Tibial nerve (tissue), 4 donors: ENCODE measurements around the gene GPRIN3. TPM values are rescaled to one million over a fixed set of nuclear protein-coding genes. Genes with fewer than 3 reads are reported as not detected.

ENCODE experiments used
- DNase-seq, 2 donors: peaks; one replicate each; pipeline ENCODE4 v3.0.0-alpha.2; 2019; ENCODE audit warnings: low spot score in 2 of 2
- H3K27ac ChIP-seq, 4 donors: fragments of 200-600 bp; sonication (generic) in 3 of 4; one replicate each; pipeline ENCODE4 v1.5.1; 2017 to 2019; ENCODE audit warnings: mild to moderate bottlenecking in 1 of 4
- H3K27me3 ChIP-seq, 2 donors: fragments of 200-600 bp; sonication (generic) in 1 of 2; one replicate each; pipeline versions ENCODE4 v1.5.1 to v1.6.0; 2017 to 2019
- H3K36me3 ChIP-seq, 3 donors: fragments of 200-600 bp; sonication (generic); one replicate each; pipeline ENCODE4 v1.5.1; 2018 to 2019
- H3K4me1 ChIP-seq, 4 donors: fragments of 200-600 bp; sonication (generic) in 3 of 4; one replicate each; pipeline ENCODE4 v1.5.1; 2017 to 2019
- H3K4me3 ChIP-seq, 4 donors: fragments of 200-600 bp; sonication (generic) in 3 of 4; one replicate each; pipeline ENCODE4 v1.5.1; 2017 to 2019; ENCODE audit warnings: mild to moderate bottlenecking in 1 of 4, moderate library complexity in 1 of 4
- H3K9me3 ChIP-seq, 4 donors: fragments of 200-600 bp; sonication (generic) in 3 of 4; one replicate each; pipeline ENCODE4 v1.5.1; 2017 to 2019
- EP300 ChIP-seq, 2 donors: sonication (generic); formaldehyde crosslinking; IDR thresholded peaks; one replicate each; pipeline ENCODE4 v1.6.1; 2017; ENCODE audit warnings: antibody characterized with exemption in 2 of 2, mild to moderate bottlenecking in 1 of 2
- POLR2A ChIP-seq, 2 donors: fragments of 450-650 bp; IDR thresholded peaks; one replicate each; pipeline ENCODE4 v1.6.1; 2017; ENCODE audit warnings: antibody characterized with exemption in 2 of 2, mild to moderate bottlenecking in 2 of 2, moderate library complexity in 2 of 2
- WGBS, 2 donors: methylation state at CpG; one replicate each; pipeline ENCODE4 v1.1.5; 2018; 5-methylcytosine and 5-hydroxymethylcytosine counted together
- total RNA-seq, 4 donors: library from RNA; depleted of rRNA; stranded (reverse); fragments of >200 nt; gene quantifications; one replicate each; pipeline ENCODE4 v1.1.0, GENCODE V29; 2016
- TF ChIP-seq, protein P1 (sequence below), 5 experiments: fragments of 200-600 bp in 3 of 5; fragments of 450-650 bp in 2 of 5; sonication (generic) in 3 of 5; IDR thresholded peaks; one replicate each; pipeline ENCODE4 v1.5.1; 2016 to 2019; ENCODE audit warnings: antibody characterized with exemption in 5 of 5, mild to moderate bottlenecking in 3 of 5, moderate library complexity in 2 of 5

Gene GPRIN3
- 1 to 10 TPM; 2.3 to 5.2 (median 4.6) TPM for total RNA-seq

DNA sequence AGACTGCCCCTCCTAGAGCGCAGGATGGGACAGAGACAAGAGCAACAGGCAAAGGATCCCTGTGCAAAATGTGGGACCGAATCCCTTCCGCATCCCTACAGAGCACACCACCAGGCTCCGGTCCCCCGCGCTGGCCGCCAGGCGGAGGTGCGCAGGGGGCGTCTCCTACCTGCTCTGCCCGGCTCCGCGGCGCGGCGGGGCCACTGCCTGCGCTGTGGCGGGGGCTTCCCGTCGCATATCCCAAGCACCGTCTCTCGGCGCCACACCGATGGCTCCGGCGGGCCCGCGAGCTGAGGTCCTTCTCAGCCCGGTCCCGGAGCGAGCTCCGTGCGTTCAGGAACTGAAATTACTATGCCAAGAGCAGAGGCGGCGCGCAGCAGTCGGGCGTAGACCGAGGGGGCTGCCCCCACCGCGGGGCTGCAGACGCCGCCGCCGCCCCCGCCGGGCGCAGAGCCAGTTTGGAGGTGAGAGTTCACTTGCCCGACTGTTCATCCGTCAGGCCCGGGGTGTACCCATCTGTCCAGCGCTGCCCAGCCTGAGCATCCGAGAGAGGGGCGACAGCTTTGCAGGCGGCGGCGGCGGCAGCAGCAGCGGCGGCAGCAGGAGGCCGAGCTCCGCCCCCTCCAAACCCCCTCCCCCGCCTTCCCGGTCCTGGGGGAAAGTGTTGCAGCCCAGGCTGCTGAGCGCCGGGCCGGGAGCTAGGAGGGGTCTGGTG lies at the start of gene GPRIN3:
Gene GPRIN3 (minus strand): TSS at position 355 of the 715 bp plus-strand sequence. CDS start 57,690 bp downstream, outside the sequence.
- peak within 1 kb of the TSS in 3 of 4 donors; percentile 47 to 77 (median 74) for H3K27ac ChIP-seq
- H3K9me3 ChIP-seq: no peaks in the 10 kb centered on the region
- peak in 1 of 2 donors; percentile 16 for DNase-seq
- H3K4me3 ChIP-seq: peak within 1 kb of the TSS; percentile 34 to 80 (median 60)
- H3K36me3 ChIP-seq: no peaks in the 10 kb centered on the region
- peaks cover 0 to 14% (median 9%) of the 10 kb centered on the region in 4 donors for H3K4me1 ChIP-seq
- 2% methylated on average over 29 to 32 of the region's 67 CpGs for WGBS, 2 donors
- TF ChIP-seq POLR2A (IDR thresholded peaks at IDR 0.05): peak in 1 of 2 donors; percentile 19
- TF ChIP-seq EP300 (IDR thresholded peaks at IDR 0.05): no peak
- H3K27me3 ChIP-seq: no peaks in the 10 kb centered on the region

DNA sequence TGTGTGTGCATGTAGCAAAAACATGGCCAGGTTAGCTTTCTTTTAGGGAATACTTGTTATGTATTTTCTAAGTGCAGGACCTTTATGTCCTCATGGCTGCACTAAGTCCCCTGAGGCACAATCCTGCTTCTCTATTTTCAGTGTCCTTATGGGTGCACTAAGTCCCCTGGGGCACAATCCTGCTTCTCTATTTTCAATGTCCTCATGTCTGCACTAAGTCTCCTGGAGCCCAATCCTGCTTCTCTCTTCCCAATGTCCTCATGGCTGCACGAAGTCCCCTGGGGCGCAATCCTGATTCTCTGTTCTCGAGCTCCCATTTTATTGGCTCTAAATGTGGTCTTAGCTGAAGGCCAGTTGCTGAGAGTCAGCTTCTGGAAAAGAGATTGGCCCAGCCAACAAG lies 49.7 kb upstream of the GPRIN3 start:
- no peak for DNase-seq
- 87 to 91% methylated on average over 3 of the region's 3 CpGs for WGBS, 2 donors
- H3K4me3 ChIP-seq: no peak overlapping the region

DNA sequence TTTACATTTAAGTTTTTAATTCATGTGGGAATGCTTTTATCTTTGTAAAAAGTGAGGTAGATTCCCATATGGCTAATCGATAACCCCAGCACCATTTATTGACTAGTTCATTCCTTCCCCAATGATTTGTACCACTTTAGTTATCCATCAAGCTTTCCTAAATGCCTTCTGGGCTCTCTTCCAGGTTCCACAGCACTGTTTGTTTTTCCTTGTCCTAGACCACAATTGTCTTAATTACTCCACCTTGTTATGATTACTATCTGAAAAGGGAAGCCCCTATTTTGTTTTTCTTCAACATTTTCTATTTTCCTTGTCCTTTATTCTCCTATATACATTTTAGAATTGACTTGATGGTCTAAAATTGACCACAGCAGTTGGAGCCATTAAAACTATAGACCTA lies 48.5 kb upstream of the GPRIN3 start:
- H3K27ac ChIP-seq: no peak overlapping the region
- no peaks in the 10 kb centered on the region for H3K36me3 ChIP-seq
- H3K9me3 ChIP-seq: no peaks in the 10 kb centered on the region
- 64% methylated on average over 1 of the region's 1 CpG for WGBS, 2 donors
- H3K4me3 ChIP-seq: no peak overlapping the region
- DNase-seq: no peak
- no peaks in the 10 kb centered on the region for H3K4me1 ChIP-seq
- TF ChIP-seq POLR2A (IDR thresholded peaks at IDR 0.05): no peak
- TF ChIP-seq, protein P1, sequence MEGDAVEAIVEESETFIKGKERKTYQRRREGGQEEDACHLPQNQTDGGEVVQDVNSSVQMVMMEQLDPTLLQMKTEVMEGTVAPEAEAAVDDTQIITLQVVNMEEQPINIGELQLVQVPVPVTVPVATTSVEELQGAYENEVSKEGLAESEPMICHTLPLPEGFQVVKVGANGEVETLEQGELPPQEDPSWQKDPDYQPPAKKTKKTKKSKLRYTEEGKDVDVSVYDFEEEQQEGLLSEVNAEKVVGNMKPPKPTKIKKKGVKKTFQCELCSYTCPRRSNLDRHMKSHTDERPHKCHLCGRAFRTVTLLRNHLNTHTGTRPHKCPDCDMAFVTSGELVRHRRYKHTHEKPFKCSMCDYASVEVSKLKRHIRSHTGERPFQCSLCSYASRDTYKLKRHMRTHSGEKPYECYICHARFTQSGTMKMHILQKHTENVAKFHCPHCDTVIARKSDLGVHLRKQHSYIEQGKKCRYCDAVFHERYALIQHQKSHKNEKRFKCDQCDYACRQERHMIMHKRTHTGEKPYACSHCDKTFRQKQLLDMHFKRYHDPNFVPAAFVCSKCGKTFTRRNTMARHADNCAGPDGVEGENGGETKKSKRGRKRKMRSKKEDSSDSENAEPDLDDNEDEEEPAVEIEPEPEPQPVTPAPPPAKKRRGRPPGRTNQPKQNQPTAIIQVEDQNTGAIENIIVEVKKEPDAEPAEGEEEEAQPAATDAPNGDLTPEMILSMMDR (IDR thresholded peaks at IDR 0.05): no peak
- TF ChIP-seq EP300 (IDR thresholded peaks at IDR 0.05): no peak
- no peaks in the 10 kb centered on the region for H3K27me3 ChIP-seq

More for the DNA sequence above, 49.7 kb upstream of the GPRIN3 start:
- TF ChIP-seq EP300 (IDR thresholded peaks at IDR 0.05) (no peak), POLR2A (IDR thresholded peaks at IDR 0.05) (no peak)
- TF ChIP-seq, protein P1 (IDR thresholded peaks at IDR 0.05): no peak
- Histone ChIP-seq H3K36me3 (no peaks in the 10 kb centered on the region), H3K4me1 (no peaks in the 10 kb centered on the region), H3K9me3 (no peaks in the 10 kb centered on the region), H3K27me3 (no peaks in the 10 kb centered on the region), H3K27ac (no peak overlapping the region)

DNA sequence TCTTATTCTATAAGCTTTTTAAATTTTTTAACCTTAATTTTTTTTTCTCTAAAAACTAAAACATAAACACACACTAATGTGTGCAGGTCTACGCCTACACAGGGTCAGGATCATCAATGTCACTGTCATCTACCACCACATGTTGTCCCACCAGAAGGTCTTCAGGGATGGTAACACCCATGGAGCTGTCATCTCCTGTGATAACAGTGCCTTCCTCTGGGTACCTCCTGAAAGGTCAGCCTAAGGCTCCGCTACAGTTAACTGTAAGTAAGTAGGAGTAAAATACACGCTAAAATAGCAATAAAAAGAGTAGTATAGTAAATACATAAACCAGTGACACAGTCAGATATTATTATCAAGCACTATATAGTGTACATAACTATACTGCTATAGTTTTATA lies 45.9 kb upstream of the GPRIN3 start:
- Histone ChIP-seq H3K9me3 (peaks cover 0 to 9% (median 0%) of the 10 kb centered on the region in 4 donors), H3K27me3 (no peaks in the 10 kb centered on the region), H3K4me3 (no peak overlapping the region), H3K4me1 (no peaks in the 10 kb centered on the region), H3K36me3 (no peaks in the 10 kb centered on the region), H3K27ac (no peak overlapping the region)
- WGBS, 2 donors: 93 to 94% methylated on average over 3 of the region's 3 CpGs
- TF ChIP-seq EP300 (IDR thresholded peaks at IDR 0.05): no peak
- TF ChIP-seq, protein P1 (IDR thresholded peaks at IDR 0.05): no peak
- TF ChIP-seq POLR2A (IDR thresholded peaks at IDR 0.05): no peak
- no peak for DNase-seq

DNA sequence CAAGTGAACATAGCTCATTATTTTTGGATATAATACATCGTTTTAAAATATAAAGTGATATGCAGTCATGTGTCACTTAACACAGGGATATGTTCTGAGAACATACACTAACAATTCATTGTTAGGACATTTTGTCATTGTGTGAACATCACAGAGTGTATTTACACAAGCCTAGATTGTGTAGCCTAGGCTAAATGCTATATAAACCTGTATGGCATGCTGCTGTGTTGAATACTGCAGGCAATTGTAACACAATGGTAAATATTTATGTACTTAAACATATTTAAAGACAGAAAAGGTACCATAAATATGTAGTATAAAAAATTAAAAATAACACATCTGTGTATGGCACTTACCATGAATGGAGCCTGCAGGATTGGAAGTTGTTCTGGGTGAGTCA lies 44.9 kb upstream of the GPRIN3 start:
- 61 to 71% methylated on average over 1 of the region's 1 CpG for WGBS, 2 donors
- Histone ChIP-seq H3K27me3 (no peaks in the 10 kb centered on the region), H3K4me3 (no peak overlapping the region)

More for the DNA sequence above, 44.9 kb upstream of the GPRIN3 start:
- Histone ChIP-seq H3K9me3 (peaks cover 0 to 18% (median 0%) of the 10 kb centered on the region in 4 donors), H3K4me1 (no peaks in the 10 kb centered on the region), H3K36me3 (no peaks in the 10 kb centered on the region), H3K27ac (no peak overlapping the region)
- TF ChIP-seq POLR2A (IDR thresholded peaks at IDR 0.05): no peak
- TF ChIP-seq, protein P1 (IDR thresholded peaks at IDR 0.05): no peak
- TF ChIP-seq EP300 (IDR thresholded peaks at IDR 0.05): no peak
- DNase-seq: no peak
